Adrenal gland (tissue), 12 donors: Measurements from ENCODE around the gene USP8. TPM values are rescaled to one million over a fixed set of nuclear protein-coding genes. Genes with fewer than 3 reads are reported as not detected.
"Not testable (repeated sequence)": the region's sequence is repeated elsewhere in the genome, so short reads cannot be mapped to it uniquely, and the experiment has no call there.

Source experiments
- DNase-seq, 7 donors: peaks; one replicate each; pipeline ENCODE4 v3.0.0-alpha.2; 2019 to 2020
- H3K27ac ChIP-seq, 5 donors: fragments of 200-600 bp; sonication (generic) in 4 of 5; 1 replicate in 3 of 5; 2 replicates in 2 of 5; pipeline versions ENCODE4 v1.5.1 to v1.8.0; 2016 to 2020; ENCODE audit warnings: mild to moderate bottlenecking in 1 of 5
- H3K27me3 ChIP-seq: fragments of 200-600 bp; 2 replicates; pipeline ENCODE4 v1.8.0; 2021
- H3K36me3 ChIP-seq, 2 donors: fragments of 200-600 bp; replicated peaks in 1 of 2; 1 replicate in 1 of 2; 2 replicates in 1 of 2; pipeline versions ENCODE4 v1.5.1 to v1.8.0; 2018 to 2022
- H3K4me1 ChIP-seq, 2 donors: fragments of 200-600 bp; replicated peaks in 1 of 2; 1 replicate in 1 of 2; 2 replicates in 1 of 2; pipeline versions ENCODE4 v1.5.1 to v1.8.0; 2018 to 2021
- H3K4me3 ChIP-seq, 4 donors: fragments of 200-600 bp; sonication (generic) in 3 of 4; one replicate each; pipeline ENCODE4 v1.5.1; 2016 to 2018
- H3K9me3 ChIP-seq, 3 donors: fragments of 200-600 bp; sonication (generic) in 1 of 3; replicated peaks in 1 of 3; 1 replicate in 2 of 3; 2 replicates in 1 of 3; pipeline versions ENCODE4 v1.5.1 to v1.8.0; 2016 to 2021
- POLR2A ChIP-seq, 2 donors: fragments of 450-650 bp; IDR thresholded peaks; one replicate each; pipeline ENCODE4 v1.6.1; 2017; ENCODE audit warnings: antibody characterized with exemption in 2 of 2, mild to moderate bottlenecking in 2 of 2, moderate library complexity in 1 of 2
- WGBS, 4 donors: extraction: QIAGEN DNeasy Blood & Tissue Kit in 2 of 4; methylation state at CpG; one replicate each; pipeline versions ENCODE4 v1.1.5 to v1.1.7; 2013 to 2017; 5-methylcytosine and 5-hydroxymethylcytosine counted together
- intact Hi-C, 2 donors: fragments of 100-400 bp; cut with DNase I; formaldehyde crosslinking; loops; one replicate each; pipeline versions ENCODE4 v1.14.1 to v1.15.0; 2022 to 2023
- polyA plus RNA-seq, 3 donors: library from polyadenylated mRNA; stranded (reverse); fragments of 200-250 nt in 2 of 3; fragments of 350-450 nt in 1 of 3; fragmentation: Illumina TruSeq in 1 of 3; extraction: RNeasy Lipid Tissue Mini Kit (QIAGEN cat#74804) in 1 of 3; gene quantifications; one replicate each; pipeline ENCODE4 v1.2.3, GENCODE V29; 2013 to 2014
- total RNA-seq, 9 donors: library from RNA; depleted of rRNA in 4 of 9; stranded (reverse); fragments of >200 nt in 4 of 9; fragments of 120-200 nt in 1 of 9; fragmentation: NEBNext Ultra II Directional in 1 of 9; extraction: Animal tissue kit (Norgen Biotek cat#: 25700) in 1 of 9; gene quantifications; one replicate each; pipeline versions ENCODE4 v1.1.0 to v1.2.4, GENCODE V29; 2013 to 2023
- TF ChIP-seq, protein P1 (sequence below), 6 experiments: fragments of 450-650 bp in 4 of 6; fragments of 200-600 bp in 2 of 6; sonication (generic) in 1 of 6; IDR thresholded peaks; 1 replicate in 5 of 6; 2 replicates in 1 of 6; pipeline versions ENCODE4 v1.5.1 to v1.8.0; 2016 to 2021; ENCODE audit warnings: antibody characterized with exemption in 6 of 6, mild to moderate bottlenecking in 2 of 6, moderate library complexity in 1 of 6
- donor health status: healthy with polysubstance abuse.
- donor health status: Bipolar disorder and iron deficiency.
- donor health status: DM: yes; HTN: yes; CAD: no.
- donor health status: DM: no; HTN: no; CAD: no.
- donor health status: DM: no; HTN: no; CAD: no.
- donor health status: DM: yes; HTN: yes; CAD: no.

Gene USP8
- total and polyA plus RNA-seq, 12 donors = 15.4 to 81.6 (median 60.2) TPM

DNA sequence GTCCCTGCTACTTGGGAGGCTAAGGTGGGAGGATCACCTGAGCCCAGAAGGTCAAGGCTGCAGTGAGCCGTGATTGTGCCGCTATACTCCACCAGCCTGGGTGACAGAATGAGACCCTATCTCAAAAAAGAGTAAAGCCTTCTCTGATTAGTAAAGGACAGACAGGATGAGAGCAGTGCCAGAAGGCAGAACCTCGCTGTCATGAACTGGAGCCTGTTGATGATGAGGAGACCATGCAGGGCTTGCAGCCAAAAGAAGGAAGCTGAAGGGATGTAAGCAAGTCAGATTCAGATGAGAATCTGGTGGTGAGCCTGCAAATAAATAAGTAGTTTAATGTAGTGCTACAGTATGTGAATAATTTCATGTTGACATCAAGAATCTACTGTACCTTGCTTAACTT is 69.4 kb downstream of the USP8 start:
- H3K27me3 ChIP-seq = no peaks in the 10 kb centered on the region
- TF ChIP-seq POLR2A (IDR thresholded peaks at IDR 0.05) = no peak
- TF ChIP-seq, protein P1, sequence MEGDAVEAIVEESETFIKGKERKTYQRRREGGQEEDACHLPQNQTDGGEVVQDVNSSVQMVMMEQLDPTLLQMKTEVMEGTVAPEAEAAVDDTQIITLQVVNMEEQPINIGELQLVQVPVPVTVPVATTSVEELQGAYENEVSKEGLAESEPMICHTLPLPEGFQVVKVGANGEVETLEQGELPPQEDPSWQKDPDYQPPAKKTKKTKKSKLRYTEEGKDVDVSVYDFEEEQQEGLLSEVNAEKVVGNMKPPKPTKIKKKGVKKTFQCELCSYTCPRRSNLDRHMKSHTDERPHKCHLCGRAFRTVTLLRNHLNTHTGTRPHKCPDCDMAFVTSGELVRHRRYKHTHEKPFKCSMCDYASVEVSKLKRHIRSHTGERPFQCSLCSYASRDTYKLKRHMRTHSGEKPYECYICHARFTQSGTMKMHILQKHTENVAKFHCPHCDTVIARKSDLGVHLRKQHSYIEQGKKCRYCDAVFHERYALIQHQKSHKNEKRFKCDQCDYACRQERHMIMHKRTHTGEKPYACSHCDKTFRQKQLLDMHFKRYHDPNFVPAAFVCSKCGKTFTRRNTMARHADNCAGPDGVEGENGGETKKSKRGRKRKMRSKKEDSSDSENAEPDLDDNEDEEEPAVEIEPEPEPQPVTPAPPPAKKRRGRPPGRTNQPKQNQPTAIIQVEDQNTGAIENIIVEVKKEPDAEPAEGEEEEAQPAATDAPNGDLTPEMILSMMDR (IDR thresholded peaks at IDR 0.05) = no peak
- H3K27ac ChIP-seq = no peak overlapping the region
- WGBS, 4 donors = 84 to 94% (median 89%) methylated on average over 3 of the region's 3 CpGs
- no peaks in the 10 kb centered on the region for H3K4me1 ChIP-seq
- no peak overlapping the region for H3K4me3 ChIP-seq
- DNase-seq = no peak
- H3K36me3 ChIP-seq = peaks cover 0 to 88% of the 10 kb centered on the region in 2 donors
- intact Hi-C loops = no loop called here
- H3K9me3 ChIP-seq = no peaks in the 10 kb centered on the region

DNA sequence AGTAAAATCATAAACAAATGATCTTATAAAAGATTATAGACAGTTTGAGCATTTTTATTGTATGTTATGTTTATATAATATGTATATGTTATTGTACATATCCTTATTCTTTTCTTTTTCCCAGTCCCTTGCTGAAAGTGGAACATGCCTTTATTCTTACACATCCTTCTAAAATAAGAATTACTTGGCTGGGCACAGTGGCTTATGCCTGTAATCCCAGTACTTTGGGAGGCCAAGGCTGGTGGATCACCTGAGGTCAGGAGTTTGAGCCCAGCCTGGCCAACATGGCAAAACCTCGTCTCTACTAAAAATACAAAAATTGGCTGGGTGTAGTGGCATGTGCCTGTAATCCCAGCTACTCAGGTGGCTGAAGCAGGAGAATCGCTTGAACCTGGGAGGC is 70.3 kb downstream of the USP8 start:
- H3K9me3 ChIP-seq, H3K27me3 ChIP-seq, DNase-seq, H3K4me1 ChIP-seq, intact Hi-C loops, H3K27ac ChIP-seq, H3K4me3 ChIP-seq: not testable (repeated sequence)
- WGBS, 4 donors = 76 to 86% (median 81%) methylated on average over 2 of the region's 2 CpGs
- H3K36me3 ChIP-seq = peaks cover 0 to 89% of the 10 kb centered on the region in 2 donors

DNA sequence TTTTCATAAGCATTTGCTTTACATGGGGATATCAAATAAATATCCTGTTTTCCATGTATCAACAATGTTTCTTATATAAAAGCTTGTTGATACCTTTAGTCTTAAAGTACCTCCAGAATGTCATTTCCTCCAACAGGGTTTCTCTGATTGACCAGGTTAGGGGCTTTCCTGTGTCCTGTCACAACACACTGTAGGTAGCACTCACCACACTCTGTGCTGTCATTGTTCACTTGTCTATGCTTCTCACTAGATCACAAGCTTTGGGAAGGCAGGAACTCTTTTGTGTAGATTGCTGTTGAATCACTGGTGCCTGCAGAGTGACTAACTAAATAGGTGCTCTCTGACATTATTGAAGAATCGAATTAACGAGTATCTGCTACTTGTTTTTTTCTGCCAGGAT is 72.5 kb downstream of the USP8 start:
- H3K4me1 ChIP-seq = no peaks in the 10 kb centered on the region
- no peak overlapping the region for H3K27ac ChIP-seq
- H3K4me3 ChIP-seq = no peak overlapping the region
- TF ChIP-seq POLR2A (IDR thresholded peaks at IDR 0.05) = no peak
- TF ChIP-seq, protein P1 (IDR thresholded peaks at IDR 0.05) = no peak
- H3K36me3 ChIP-seq = peaks cover 0 to 81% of the 10 kb centered on the region in 2 donors
- 90 to 95% (median 93%) methylated on average over 2 of the region's 2 CpGs for WGBS, 4 donors
- intact Hi-C loops = no loop called here
- no peaks in the 10 kb centered on the region for H3K27me3 ChIP-seq
- H3K9me3 ChIP-seq = no peaks in the 10 kb centered on the region
- DNase-seq = no peak

DNA sequence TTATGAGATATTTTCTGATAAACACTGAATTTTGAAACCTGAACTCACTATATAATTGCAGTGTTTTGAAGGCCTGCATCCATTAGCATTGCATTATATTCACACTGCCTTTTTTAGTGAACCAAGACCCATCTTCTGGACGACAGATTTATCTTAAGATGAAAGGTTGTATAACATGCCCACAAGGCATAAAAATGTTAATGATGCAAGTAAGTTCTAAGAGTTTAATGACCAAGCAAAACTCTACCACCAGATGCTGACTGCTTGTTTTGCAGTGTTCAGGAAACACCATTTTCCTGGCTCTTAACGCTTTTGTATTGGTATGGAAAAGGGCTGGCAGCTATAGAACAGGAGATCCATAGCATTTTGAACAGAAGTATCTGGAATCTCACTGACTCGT is 76.1 kb downstream of the USP8 start:
- Histone ChIP-seq H3K9me3 (no peaks in the 10 kb centered on the region), H3K4me3 (no peak overlapping the region), H3K4me1 (no peaks in the 10 kb centered on the region), H3K36me3 (peaks cover 0 to 61% of the 10 kb centered on the region in 2 donors), H3K27ac (no peak overlapping the region), H3K27me3 (no peaks in the 10 kb centered on the region)
- no peak for TF ChIP-seq POLR2A (IDR thresholded peaks at IDR 0.05)
- TF ChIP-seq, protein P1 (IDR thresholded peaks at IDR 0.05) = no peak
- WGBS, 4 donors = 68 to 81% (median 72%) methylated on average over 3 of the region's 3 CpGs
- no peak for DNase-seq
- intact Hi-C loops = no loop called here

DNA sequence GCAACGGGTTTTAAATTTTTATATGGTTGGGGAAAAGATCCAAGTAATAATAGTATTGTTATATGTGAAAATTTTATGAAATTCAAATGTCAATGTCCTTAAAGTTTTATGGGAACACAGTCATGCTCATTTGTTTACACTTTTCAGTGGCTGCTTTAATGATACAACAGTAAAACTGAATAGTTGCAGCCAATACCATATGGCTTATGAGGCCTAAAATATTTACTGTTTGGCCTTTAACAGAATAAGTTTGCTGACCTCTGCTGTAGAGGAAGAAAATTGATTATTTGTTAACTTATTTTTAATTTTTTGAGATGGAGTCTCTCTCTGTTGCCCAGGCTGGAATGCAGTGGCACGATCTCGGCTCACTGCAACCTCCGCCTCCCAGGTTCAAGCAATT is 77.6 kb downstream of the USP8 start:
- Histone ChIP-seq H3K9me3 (no peaks in the 10 kb centered on the region), H3K4me1 (no peaks in the 10 kb centered on the region), H3K36me3 (peaks cover 0 to 49% of the 10 kb centered on the region in 2 donors), H3K4me3 (no peak overlapping the region), H3K27me3 (no peaks in the 10 kb centered on the region), H3K27ac (no peak overlapping the region)
- intact Hi-C loops = no loop called here
- no peak for TF ChIP-seq POLR2A (IDR thresholded peaks at IDR 0.05)
- TF ChIP-seq, protein P1 (IDR thresholded peaks at IDR 0.05) = no peak
- 93 to 97% (median 95%) methylated on average over 4 of the region's 4 CpGs for WGBS, 4 donors
- no peak for DNase-seq
